ENCODE results near the gene GPR18.

Gene GPR18

GRCh38 chr13:99289674-99290337 is 31.6 kb upstream of the GPR18 start:
- no peak for DNase-seq

GRCh38 chr13:99289271-99289670 is 31.1 kb upstream of the GPR18 start:
- no peak for DNase-seq

GRCh38 chr13:99288089-99288488 is 29.9 kb upstream of the GPR18 start:
- no peak for DNase-seq

GRCh38 chr13:99287551-99287950 is 29.4 kb upstream of the GPR18 start:
- no peak for DNase-seq

- DNase-seq: no peak
Observed at GRCh38 chr13:99285432-99286182, 27.4 kb upstream of the GPR18 start.

- no peak for DNase-seq
Observed at GRCh38 chr13:99282264-99283231, 24.4 kb upstream of the GPR18 start.

- DNase-seq: no peak
Observed at GRCh38 chr13:99281811-99282263, 23.7 kb upstream of the GPR18 start.

- DNase-seq: no peak
Observed at GRCh38 chr13:99280166-99280565, 22.0 kb upstream of the GPR18 start.

- no peak for DNase-seq
Observed at GRCh38 chr13:99279637-99280036, 21.5 kb upstream of the GPR18 start.

- DNase-seq: no peak
Observed at GRCh38 chr13:99278843-99279242, 20.7 kb upstream of the GPR18 start.

GRCh38 chr13:99278200-99278599 is 20.0 kb upstream of the GPR18 start:
- no peak for DNase-seq

- no peak for DNase-seq
Observed at GRCh38 chr13:99277629-99278028, 19.4 kb upstream of the GPR18 start.

- DNase-seq: no peak
Observed at GRCh38 chr13:99276706-99277105, 18.5 kb upstream of the GPR18 start.

- no peak for DNase-seq
Observed at GRCh38 chr13:99275093-99275469, 16.9 kb upstream of the GPR18 start.

- DNase-seq: no peak
Observed at GRCh38 chr13:99273128-99273527, 14.9 kb upstream of the GPR18 start.

GRCh38 chr13:99272481-99272880 is 14.3 kb upstream of the GPR18 start:
- DNase-seq: no peak

- no peak for DNase-seq
Observed at GRCh38 chr13:99271249-99271648, 13.1 kb upstream of the GPR18 start.

- no peak for DNase-seq
Observed at GRCh38 chr13:99270518-99270917, 12.3 kb upstream of the GPR18 start.

- DNase-seq: peak; percentile 35 to 39
Observed at GRCh38 chr13:99269627-99270241, 11.6 kb upstream of the GPR18 start.

- no peak for DNase-seq
Observed at GRCh38 chr13:99268822-99269221, 10.6 kb upstream of the GPR18 start.

- no peak for DNase-seq
Observed at GRCh38 chr13:99267927-99268326, 9.7 kb upstream of the GPR18 start.

GRCh38 chr13:99266827-99267226 is 8.6 kb upstream of the GPR18 start:
- DNase-seq: no peak

Data from SHP77 (cell line).